OCI-LY7 (cell line): Measurements from ENCODE around the gene FEZ2. TPM values are rescaled to one million over a fixed set of nuclear protein-coding genes. Genes with fewer than 3 reads are reported as not detected.

Experiments used
- BruUV-seq: library from RNA; stranded (reverse); fragments of 400-500 nt; replicated peaks from 2 replicates; lab custom pipeline; 2021; lab: Mats Ljungman, UMichigan
- CTCF ChIA-PET: fragments of 300-600 bp; sonication (Branson Sonifier 250); formaldehyde crosslinking; loops from one replicate; lab custom pipeline; 2022; ENCODE audit warnings: antibody characterized with exemption; ENCODE audit not compliant: unreplicated experiment; lab: Charles Lee
- POLR2A ChIA-PET: fragments of 300-600 bp; sonication (Branson Sonifier 250); formaldehyde crosslinking; loops from one replicate; lab custom pipeline; 2022; ENCODE audit warnings: antibody characterized with exemption; lab: Charles Lee
- DNase-seq: peaks from one replicate; pipeline ENCODE4 v3.0.0-alpha.2; 2015; ENCODE audit warnings: low spot score
- H2AFZ ChIP-seq: fragments of 200-600 bp; sonication (generic), shearing (Covaris generic); 2 replicates; pipeline ENCODE4 v1.6.1; 2014; ENCODE audit warnings: mild to moderate bottlenecking, antibody characterized with exemption, low read length, moderate library complexity
- H3K27ac ChIP-seq: fragments of 200-600 bp; sonication (generic); 2 replicates; pipeline ENCODE4 v1.5.1; 2014; ENCODE audit warnings: mixed run types, low read depth, mild to moderate bottlenecking, moderate library complexity, low read length, inconsistent platforms; ENCODE audit not compliant: poor library complexity, severe bottlenecking
- H3K36me3 ChIP-seq: fragments of 200-600 bp; sonication (generic); 2 replicates; pipeline ENCODE4 v1.6.1; 2014; ENCODE audit warnings: mild to moderate bottlenecking, antibody characterized with exemption, low read length, moderate library complexity, mixed read lengths; ENCODE audit not compliant: insufficient read depth
- H3K4me1 ChIP-seq: fragments of 200-600 bp; sonication (generic); 2 replicates; pipeline ENCODE4 v1.5.1; 2014; ENCODE audit warnings: mild to moderate bottlenecking, low read length; ENCODE audit not compliant: insufficient read depth, poor library complexity, severe bottlenecking
- H3K4me2 ChIP-seq: fragments of 200-600 bp; sonication (generic); 2 replicates; pipeline ENCODE4 v1.6.1; 2014; ENCODE audit warnings: mild to moderate bottlenecking, low read length
- H3K4me3 ChIP-seq: fragments of 200-600 bp; sonication (generic); 2 replicates; pipeline ENCODE4 v1.5.1; 2014; ENCODE audit warnings: mild to moderate bottlenecking, low read depth, low read length; ENCODE audit not compliant: poor library complexity, severe bottlenecking
- H3K79me2 ChIP-seq: fragments of 200-600 bp; sonication (generic); 2 replicates; pipeline ENCODE4 v1.6.1; 2016; ENCODE audit warnings: low read depth, mild to moderate bottlenecking, low read length, moderate library complexity, mixed read lengths; ENCODE audit not compliant: insufficient read depth
- H3K9me2 ChIP-seq: fragments of 200-600 bp; sonication (generic); 2 replicates; pipeline ENCODE4 v1.6.1; 2016; ENCODE audit warnings: mild to moderate bottlenecking, low read length, mixed read lengths; ENCODE audit not compliant: insufficient read depth
- H3K9me3 ChIP-seq: fragments of 200-600 bp; sonication (generic); 2 replicates; pipeline ENCODE4 v1.6.1; 2014; ENCODE audit warnings: mild to moderate bottlenecking, mixed run types, low read length, mixed read lengths
- H4K20me1 ChIP-seq: fragments of 200-600 bp; sonication (generic); 2 replicates; pipeline ENCODE4 v1.6.1; 2014; ENCODE audit warnings: mild to moderate bottlenecking, antibody characterized with exemption, low read length, moderate library complexity, mixed read lengths; ENCODE audit not compliant: insufficient read depth
- CTCF ChIP-seq: fragments of 200-600 bp; sonication (generic); conservative IDR thresholded peaks from 2 replicates; pipeline ENCODE4 v1.5.1; 2014; ENCODE audit warnings: mild to moderate bottlenecking, antibody characterized with exemption, low read length, moderate library complexity, mixed read lengths
- EZH2phosphoT487 ChIP-seq: fragments of 200-600 bp; sonication (generic); IDR thresholded peaks from 2 replicates; pipeline ENCODE4 v1.6.1; 2018; ENCODE audit warnings: low read depth, borderline replicate concordance, mild to moderate bottlenecking, mixed run types, antibody characterized with exemption, low read length, moderate library complexity, mixed read lengths
- intact Hi-C: fragments of 100-400 bp; cut with micrococcal nuclease; formaldehyde crosslinking; loops from one replicate; pipeline ENCODE4 v1.10.0; 2022; ENCODE audit not compliant: unreplicated experiment
- total RNA-seq, 2 experiments: library from RNA; depleted of rRNA in 1 of 2; stranded (reverse); fragments of >200 nt in 1 of 2; shearing (Covaris generic) in 1 of 2; gene quantifications; 2 replicates each; pipeline ENCODE4 v1.2.3, GENCODE V29; 2014 to 2022

Gene FEZ2
- total RNA-seq, 2 experiments from 2014 or later: 17.1 to 23.2 TPM

- Histone ChIP-seq H3K4me1 (no peaks in the 10 kb centered on the region), H3K9me3 (no peaks in the 10 kb centered on the region), H3K9me2 (no peaks in the 10 kb centered on the region), H3K4me3 (no peak overlapping the region), H3K79me2 (no peaks in the 10 kb centered on the region), H3K4me2 (no peak overlapping the region), H3K36me3 (peaks cover 7% of the 10 kb centered on the region), H3K27ac (no peak overlapping the region), H2AFZ (no peak overlapping the region), H4K20me1 (no peaks in the 10 kb centered on the region)
- intact Hi-C loops: no loop called here
- ChIA-PET CTCF (no interaction called here), POLR2A (no interaction called here)
- TF ChIP-seq CTCF (no peak), EZH2phosphoT487 (no peak)
- DNase-seq: no peak
- no TSS peak for BruUV-seq
Measured at GRCh38 chr2:36526226-36526625, 71.7 kb downstream of the FEZ2 start.

DNA sequence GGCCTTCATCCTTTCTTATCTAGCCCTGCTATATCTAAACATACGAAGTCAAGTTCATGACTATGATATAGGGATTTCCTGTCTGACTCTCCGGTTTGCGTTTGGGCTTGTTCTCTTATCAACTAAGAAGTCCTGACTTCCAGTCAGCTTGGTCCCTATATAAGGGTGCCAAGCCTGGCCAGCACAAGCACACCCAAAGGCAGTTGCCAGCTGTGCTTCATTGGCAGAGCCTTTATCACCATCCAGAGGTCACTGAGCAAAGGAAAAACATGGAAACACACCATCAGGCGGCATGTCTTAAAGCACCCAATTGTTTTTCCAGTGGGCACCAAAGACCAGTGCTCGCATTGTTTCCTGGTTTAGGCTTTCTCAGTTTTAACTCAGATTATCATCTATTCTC lies 72.7 kb downstream of the FEZ2 start:
- TF ChIP-seq EZH2phosphoT487: no peak
- TF ChIP-seq CTCF: no peak
- ChIA-PET CTCF (no interaction called here), POLR2A (interaction anchor here (0.6 kb wide), 1 partner anchor 1191 kb away, joined by 3 read pairs; no protein-coding TSS in a partner anchor)
- intact Hi-C loops: no loop called here
- H3K27ac ChIP-seq: no peak overlapping the region
- no peak overlapping the region for H3K4me3 ChIP-seq
- H3K9me2 ChIP-seq: no peaks in the 10 kb centered on the region
- H3K79me2 ChIP-seq: no peaks in the 10 kb centered on the region
- no peak for DNase-seq
- no peaks in the 10 kb centered on the region for H3K9me3 ChIP-seq
- H2AFZ ChIP-seq: no peak overlapping the region
- H3K4me1 ChIP-seq: no peaks in the 10 kb centered on the region
- no peaks in the 10 kb centered on the region for H4K20me1 ChIP-seq
- no peak overlapping the region for H3K4me2 ChIP-seq
- BruUV-seq: no TSS peak
- peaks cover 8% of the 10 kb centered on the region for H3K36me3 ChIP-seq

- TF ChIP-seq EZH2phosphoT487 (no peak), CTCF (no peak)
- no peaks in the 10 kb centered on the region for H3K4me1 ChIP-seq
- H2AFZ ChIP-seq: no peak overlapping the region
- ChIA-PET POLR2A (interaction anchor here (1.0 to 1.2 kb wide), 2 partner anchors 23 to 39 kb away, joined by 4 to 5 read pairs; no protein-coding TSS in a partner anchor), CTCF (no interaction called here)
- H4K20me1 ChIP-seq: no peaks in the 10 kb centered on the region
- H3K4me2 ChIP-seq: no peak overlapping the region
- BruUV-seq: no TSS peak
- no peak for DNase-seq
- no peak overlapping the region for H3K4me3 ChIP-seq
- H3K9me2 ChIP-seq: no peaks in the 10 kb centered on the region
- H3K9me3 ChIP-seq: no peaks in the 10 kb centered on the region
- no peak overlapping the region for H3K27ac ChIP-seq
- intact Hi-C loops: no loop called here
- no peaks in the 10 kb centered on the region for H3K79me2 ChIP-seq
- peaks cover 17% of the 10 kb centered on the region for H3K36me3 ChIP-seq
Measured at GRCh38 chr2:36523153-36523552, 74.8 kb downstream of the FEZ2 start.
